ENCODE measurements around the gene MUC5AC.

The MUC5AC gene

GRCh38 chr11:1134848-1135445, 22.8 kb upstream of the MUC5AC start:
- Histone ChIP-seq H3K36me3 (replicated peaks; ENCODE audit: low read depth, low read length) (no peaks in the 10 kb centered on the region), H3K27me3 (ENCODE audit: low read depth, low read length) (peaks cover 18% of the 10 kb centered on the region; the same call in 1 of the 2 replicates)

GRCh38 chr11:1138097-1138496, 19.7 kb upstream of the MUC5AC start:
- Histone ChIP-seq H3K4me1 (ENCODE audit: low read length) (no peaks in the 10 kb centered on the region), H3K9me3 (ENCODE audit: insufficient read depth, low read length) (no peaks in the 10 kb centered on the region; the same call in 1 of the 2 replicates), H3K27me3 (ENCODE audit: low read depth, low read length) (peaks cover 18% of the 10 kb centered on the region; the same call in 1 of the 2 replicates), H3K4me3 (ENCODE audit: low read length) (no peak overlapping the region), H3K27ac (ENCODE audit: low read length) (no peak overlapping the region), H3K36me3 (replicated peaks; ENCODE audit: low read depth, low read length) (no peaks in the 10 kb centered on the region), H2AFZ (ENCODE audit: low read depth, low read length) (no peak overlapping the region), H3K79me2 (ENCODE audit: low read length) (no peaks in the 10 kb centered on the region), H4K20me1 (ENCODE audit: insufficient read depth, low read length) (no peaks in the 10 kb centered on the region), H3K4me2 (ENCODE audit: low read length) (no peak overlapping the region), H3K9ac (ENCODE audit: low read length) (no peak overlapping the region)
- TF ChIP-seq, protein P1, sequence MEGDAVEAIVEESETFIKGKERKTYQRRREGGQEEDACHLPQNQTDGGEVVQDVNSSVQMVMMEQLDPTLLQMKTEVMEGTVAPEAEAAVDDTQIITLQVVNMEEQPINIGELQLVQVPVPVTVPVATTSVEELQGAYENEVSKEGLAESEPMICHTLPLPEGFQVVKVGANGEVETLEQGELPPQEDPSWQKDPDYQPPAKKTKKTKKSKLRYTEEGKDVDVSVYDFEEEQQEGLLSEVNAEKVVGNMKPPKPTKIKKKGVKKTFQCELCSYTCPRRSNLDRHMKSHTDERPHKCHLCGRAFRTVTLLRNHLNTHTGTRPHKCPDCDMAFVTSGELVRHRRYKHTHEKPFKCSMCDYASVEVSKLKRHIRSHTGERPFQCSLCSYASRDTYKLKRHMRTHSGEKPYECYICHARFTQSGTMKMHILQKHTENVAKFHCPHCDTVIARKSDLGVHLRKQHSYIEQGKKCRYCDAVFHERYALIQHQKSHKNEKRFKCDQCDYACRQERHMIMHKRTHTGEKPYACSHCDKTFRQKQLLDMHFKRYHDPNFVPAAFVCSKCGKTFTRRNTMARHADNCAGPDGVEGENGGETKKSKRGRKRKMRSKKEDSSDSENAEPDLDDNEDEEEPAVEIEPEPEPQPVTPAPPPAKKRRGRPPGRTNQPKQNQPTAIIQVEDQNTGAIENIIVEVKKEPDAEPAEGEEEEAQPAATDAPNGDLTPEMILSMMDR (IDR thresholded peaks at IDR 0.05; ENCODE audit: low read depth, low read length), result no peak
- no peak for TF ChIP-seq EZH2phosphoT487 (IDR thresholded peaks at IDR 0.05; ENCODE audit: low read depth)

More at GRCh38 chr11:1134848-1135445, 22.8 kb upstream of the MUC5AC start:
- no peak overlapping the region for H2AFZ ChIP-seq (ENCODE audit: low read depth, low read length)
- no peaks in the 10 kb centered on the region for H4K20me1 ChIP-seq (ENCODE audit: insufficient read depth, low read length)
- TF ChIP-seq, protein P1 (IDR thresholded peaks at IDR 0.05; ENCODE audit: low read depth, low read length), result no peak
- TF ChIP-seq EZH2phosphoT487 (IDR thresholded peaks at IDR 0.05; ENCODE audit: low read depth), result no peak
- H3K4me2 ChIP-seq (ENCODE audit: low read length), result no peak overlapping the region
- H3K9me3 ChIP-seq (ENCODE audit: insufficient read depth, low read length), result no peaks in the 10 kb centered on the region; the same call in 1 of the 2 replicates
- no peaks in the 10 kb centered on the region for H3K79me2 ChIP-seq (ENCODE audit: low read length)
- H3K27ac ChIP-seq (ENCODE audit: low read length), result no peak overlapping the region
- no peaks in the 10 kb centered on the region for H3K4me1 ChIP-seq (ENCODE audit: low read length)
- H3K4me3 ChIP-seq (ENCODE audit: low read length), result no peak overlapping the region
- H3K9ac ChIP-seq (ENCODE audit: low read length), result no peak overlapping the region

DNA sequence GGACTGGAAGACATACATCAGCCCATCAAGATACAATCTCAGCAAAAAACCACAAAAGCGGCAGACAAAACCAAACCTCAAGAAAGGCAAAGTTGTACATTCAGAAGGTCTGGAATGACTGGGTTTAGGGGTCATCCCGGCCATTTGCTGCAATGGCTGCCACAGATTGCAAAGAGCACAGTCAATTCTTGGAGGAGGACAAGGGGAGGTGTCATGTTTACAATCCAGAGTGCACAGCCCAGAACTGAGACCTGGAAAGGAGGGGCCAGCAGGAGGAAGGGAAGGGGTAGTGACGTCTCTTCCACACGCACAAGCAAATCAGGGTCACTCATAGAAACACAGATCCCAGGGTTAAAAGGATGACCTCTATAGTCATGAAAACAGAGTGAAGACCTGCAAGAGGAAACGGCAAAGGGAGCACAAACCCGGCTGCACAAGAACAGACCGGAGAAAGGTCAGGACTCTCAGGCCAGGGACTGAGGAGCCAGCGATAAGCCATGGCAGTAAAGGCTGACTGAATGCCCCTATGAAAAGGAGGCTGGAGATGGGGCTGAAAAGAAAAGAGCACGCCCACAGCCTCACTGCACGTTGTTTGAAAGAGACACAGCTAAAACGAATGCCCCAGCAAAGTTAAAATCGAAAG, 18.2 kb upstream of the MUC5AC start:
- no peak overlapping the region for H3K9ac ChIP-seq (ENCODE audit: low read length)
- H3K4me3 ChIP-seq (ENCODE audit: low read length), result no peak overlapping the region
- no peak for TF ChIP-seq EZH2phosphoT487 (IDR thresholded peaks at IDR 0.05; ENCODE audit: low read depth)
- TF ChIP-seq, protein P1 (IDR thresholded peaks at IDR 0.05; ENCODE audit: low read depth, low read length), result no peak
- H3K27ac ChIP-seq (ENCODE audit: low read length), result no peak overlapping the region
- H3K4me1 ChIP-seq (ENCODE audit: low read length), result no peaks in the 10 kb centered on the region
- no peaks in the 10 kb centered on the region for H3K36me3 ChIP-seq (replicated peaks; ENCODE audit: low read depth, low read length)
- H3K79me2 ChIP-seq (ENCODE audit: low read length), result no peaks in the 10 kb centered on the region
- H4K20me1 ChIP-seq (ENCODE audit: insufficient read depth, low read length), result no peaks in the 10 kb centered on the region
- H2AFZ ChIP-seq (ENCODE audit: low read depth, low read length), result no peak overlapping the region
- no peaks in the 10 kb centered on the region; the same call in 1 of the 2 replicates for H3K9me3 ChIP-seq (ENCODE audit: insufficient read depth, low read length)
- H3K4me2 ChIP-seq (ENCODE audit: low read length), result no peak overlapping the region
- peaks cover 13% of the 10 kb centered on the region; the same call in 1 of the 2 replicates for H3K27me3 ChIP-seq (ENCODE audit: low read depth, low read length)

- H3K4me1 ChIP-seq (ENCODE audit: low read length), result no peaks in the 10 kb centered on the region
- no peak overlapping the region for H3K27ac ChIP-seq (ENCODE audit: low read length)
- H4K20me1 ChIP-seq (ENCODE audit: insufficient read depth, low read length), result no peaks in the 10 kb centered on the region
- no peaks in the 10 kb centered on the region for H3K79me2 ChIP-seq (ENCODE audit: low read length)
- H3K36me3 ChIP-seq (replicated peaks; ENCODE audit: low read depth, low read length), result no peaks in the 10 kb centered on the region
- no peak overlapping the region for H3K9ac ChIP-seq (ENCODE audit: low read length)
- H3K4me3 ChIP-seq (ENCODE audit: low read length), result no peak overlapping the region
- H3K27me3 ChIP-seq (ENCODE audit: low read depth, low read length), result peaks cover 3% of the 10 kb centered on the region; the same call in 1 of the 2 replicates
- H2AFZ ChIP-seq (ENCODE audit: low read depth, low read length), result no peak overlapping the region
- H3K9me3 ChIP-seq (ENCODE audit: insufficient read depth, low read length), result no peaks in the 10 kb centered on the region
- no peak overlapping the region for H3K4me2 ChIP-seq (ENCODE audit: low read length)
- TF ChIP-seq, protein P1 (IDR thresholded peaks at IDR 0.05; ENCODE audit: low read depth, low read length), result no peak
- no peak for TF ChIP-seq EZH2phosphoT487 (IDR thresholded peaks at IDR 0.05; ENCODE audit: low read depth)
These were observed 16.9 kb upstream of the MUC5AC start for GRCh38 chr11:1140642-1141490.
